Endothelial cell of umbilical vein (primary cell): ENCODE measurements around the gene NINJ2. TPM values are rescaled to one million over a fixed set of nuclear protein-coding genes. Genes with fewer than 3 reads are reported as not detected.

Experiments used
- BruUV-seq: library from RNA; stranded (reverse); fragments of 400-500 nt; replicated peaks from 2 replicates; lab custom pipeline; 2021; lab: Mats Ljungman, UMichigan
- CTCF ChIA-PET: fragments of 300-600, 350-600 bp; sonication (Branson Sonifier 250); formaldehyde crosslinking; loops from one replicate; lab custom pipeline; 2021; ENCODE audit warnings: antibody characterized with exemption, inconsistent platforms; lab: Charles Lee
- POLR2A ChIA-PET: fragments of 300-600, 350-600 bp; sonication (Branson Sonifier 250); formaldehyde crosslinking; loops from one replicate; lab custom pipeline; 2021; ENCODE audit warnings: antibody characterized with exemption, inconsistent platforms; lab: Charles Lee
- DNase-seq: peaks from one replicate; pipeline ENCODE4 v3.0.0-alpha.2; 2011; ENCODE audit warnings: low read depth, low spot score
- FAIRE-seq: peaks from 2 replicates; lab custom pipeline; 2011; peaks lifted over from hg19 to GRCh38; lab: Jason Lieb, UNC
- H2AFZ ChIP-seq: 2 replicates; pipeline ENCODE4 v1.6.0; 2012; ENCODE audit warnings: low read depth, low read length, control low read depth, inconsistent platforms
- H3K27ac ChIP-seq: 2 replicates; pipeline ENCODE4 v1.5.1; 2011; ENCODE audit warnings: low read depth, mild to moderate bottlenecking, control low read depth, low read length, moderate library complexity; ENCODE audit not compliant: insufficient read depth
- H3K27me3 ChIP-seq, 2 experiments: 2 replicates each; pipeline versions ENCODE4 v1.6.0 to v1.6.1; 2011; ENCODE audit warnings: low read length in 2 of 2, mixed read lengths in 1 of 2; ENCODE audit not compliant: control insufficient read depth in 2 of 2, insufficient read depth in 2 of 2
- H3K36me3 ChIP-seq, 2 experiments: 2 replicates in 1 of 2; 3 replicates in 1 of 2; pipeline ENCODE4 v1.5.1; 2011; ENCODE audit warnings: low read length in 2 of 2, mild to moderate bottlenecking in 1 of 2, moderate library complexity in 1 of 2; ENCODE audit not compliant: control insufficient read depth in 2 of 2, insufficient read depth in 2 of 2; ENCODE audit errors: extremely low read depth in 1 of 2
- H3K4me1 ChIP-seq: 3 replicates; pipeline ENCODE4 v1.5.1; 2011; ENCODE audit warnings: mild to moderate bottlenecking, low read length; ENCODE audit not compliant: control insufficient read depth, insufficient read depth; ENCODE audit errors: extremely low read depth
- H3K4me2 ChIP-seq: 2 replicates; pipeline ENCODE4 v1.6.1; 2011; ENCODE audit warnings: low read length, control low read depth, mixed read lengths; ENCODE audit not compliant: insufficient read depth
- H3K4me3 ChIP-seq, 3 experiments: fragments of 200-600 bp in 1 of 3; sonication (generic), shearing (Covaris generic) in 1 of 3; replicated peaks in 1 of 3; 2 replicates each; pipeline ENCODE4 v1.5.1; 2011 to 2016; ENCODE audit warnings: control low read depth in 3 of 3, low read length in 3 of 3, mild to moderate bottlenecking in 2 of 3, inconsistent platforms in 1 of 3, low read depth in 1 of 3, moderate library complexity in 1 of 3; ENCODE audit not compliant: insufficient read depth in 1 of 3
- H3K79me2 ChIP-seq: 2 replicates; pipeline ENCODE4 v1.6.0; 2012; ENCODE audit warnings: low read length, inconsistent platforms; ENCODE audit not compliant: control insufficient read depth, insufficient read depth
- H3K9ac ChIP-seq: replicated peaks from 2 replicates; pipeline ENCODE3; 2011; ENCODE audit warnings: low read length, control low read depth; ENCODE audit not compliant: insufficient read depth; ENCODE audit errors: extremely low read depth
- H3K9me1 ChIP-seq: replicated peaks from 3 replicates; pipeline ENCODE4 v1.6.0; 2011; ENCODE audit warnings: mild to moderate bottlenecking, low read length; ENCODE audit not compliant: control insufficient read depth, insufficient read depth; ENCODE audit errors: extremely low read depth
- H3K9me3 ChIP-seq: replicated peaks from 2 replicates; pipeline ENCODE4 v1.5.1; 2012; ENCODE audit warnings: low read length, inconsistent platforms; ENCODE audit not compliant: control insufficient read depth, insufficient read depth
- H4K20me1 ChIP-seq: replicated peaks from 2 replicates; pipeline ENCODE3; 2011; ENCODE audit warnings: mild to moderate bottlenecking, low read length; ENCODE audit not compliant: control insufficient read depth, insufficient read depth; ENCODE audit errors: extremely low read depth
- EZH2 ChIP-seq: IDR thresholded peaks from 2 replicates; pipeline ENCODE4 v1.6.1; 2012; ENCODE audit warnings: borderline replicate concordance, low read depth, mild to moderate bottlenecking, moderate library complexity, low read length, inconsistent platforms; ENCODE audit not compliant: severe bottlenecking
- FOS ChIP-seq: IDR thresholded peaks from 2 replicates; pipeline ENCODE4 v1.6.1; 2011; ENCODE audit warnings: mild to moderate bottlenecking, low read length, moderate library complexity, borderline replicate concordance; ENCODE audit not compliant: insufficient read depth
- GATA2 ChIP-seq: IDR thresholded peaks from 2 replicates; pipeline ENCODE4 v1.7.0; 2011; ENCODE audit warnings: low read depth, mild to moderate bottlenecking, moderate library complexity, mixed read lengths, low read length; ENCODE audit not compliant: insufficient read length, insufficient read depth
- JUN ChIP-seq: IDR thresholded peaks from 2 replicates; pipeline ENCODE4 v1.6.1; 2011; ENCODE audit warnings: borderline replicate concordance, low read depth; ENCODE audit not compliant: insufficient read length, insufficient read depth
- MYC ChIP-seq: IDR thresholded peaks from one replicate; pipeline ENCODE4 v1.6.1; 2011; ENCODE audit warnings: mild to moderate bottlenecking, low read depth, low read length
- POLR2AphosphoS5 ChIP-seq: IDR thresholded peaks from 2 replicates; pipeline ENCODE4 v1.6.1; 2012; ENCODE audit warnings: low read depth, mild to moderate bottlenecking, control low read depth, low read length, moderate library complexity; ENCODE audit not compliant: insufficient read depth
- dilution Hi-C: fragments of 300-500 bp; cut with MboI; formaldehyde crosslinking; loops from one replicate; pipeline ENCODE4 v1.15.0; 2019; ENCODE audit warnings: low sequenced_read_pairs; ENCODE audit not compliant: extremely low pct_ligation_motif_present
- intact Hi-C: fragments of 100-400 bp; cut with micrococcal nuclease; formaldehyde crosslinking; loops from one replicate; pipeline ENCODE4 v1.10.0; 2022
- polyA plus RNA-seq, 4 experiments: library from polyadenylated mRNA; depleted of rRNA in 3 of 4; stranded (reverse) in 3 of 4; unstranded in 1 of 4; fragments of >200 nt; gene quantifications; 2 replicates each; pipeline versions ENCODE4 v1.2.1 to v1.2.3, GENCODE V29; 2011 to 2012; ENCODE audit warnings: missing spikeins in 1 of 4
- total RNA-seq: library from RNA; stranded (reverse); gene quantifications from 2 replicates; pipeline ENCODE4 v1.2.3, GENCODE V29; 2021
- TF ChIP-seq, protein P1 (sequence below), 2 donors: IDR thresholded peaks; 1 replicate in 1 of 2; 2 replicates in 1 of 2; pipeline ENCODE4 v1.5.1; 2011; ENCODE audit warnings: low read length in 2 of 2, mild to moderate bottlenecking in 2 of 2, moderate library complexity in 2 of 2, control low read depth in 1 of 2, inconsistent platforms in 1 of 2, low read depth in 1 of 2; ENCODE audit not compliant: insufficient read depth in 1 of 2; ENCODE audit errors: extremely low read depth in 1 of 2
- TF ChIP-seq, protein P2 (sequence below): IDR thresholded peaks from 2 replicates; pipeline ENCODE4 v1.6.1; 2011; ENCODE audit not compliant: insufficient read depth, insufficient read length

The NINJ2 gene
- total and polyA plus RNA-seq, 2 donors (not counting 3 experiments of a cell fraction or from before 2014, with no cell fraction given) = 0.75 to 4.4 TPM

DNA sequence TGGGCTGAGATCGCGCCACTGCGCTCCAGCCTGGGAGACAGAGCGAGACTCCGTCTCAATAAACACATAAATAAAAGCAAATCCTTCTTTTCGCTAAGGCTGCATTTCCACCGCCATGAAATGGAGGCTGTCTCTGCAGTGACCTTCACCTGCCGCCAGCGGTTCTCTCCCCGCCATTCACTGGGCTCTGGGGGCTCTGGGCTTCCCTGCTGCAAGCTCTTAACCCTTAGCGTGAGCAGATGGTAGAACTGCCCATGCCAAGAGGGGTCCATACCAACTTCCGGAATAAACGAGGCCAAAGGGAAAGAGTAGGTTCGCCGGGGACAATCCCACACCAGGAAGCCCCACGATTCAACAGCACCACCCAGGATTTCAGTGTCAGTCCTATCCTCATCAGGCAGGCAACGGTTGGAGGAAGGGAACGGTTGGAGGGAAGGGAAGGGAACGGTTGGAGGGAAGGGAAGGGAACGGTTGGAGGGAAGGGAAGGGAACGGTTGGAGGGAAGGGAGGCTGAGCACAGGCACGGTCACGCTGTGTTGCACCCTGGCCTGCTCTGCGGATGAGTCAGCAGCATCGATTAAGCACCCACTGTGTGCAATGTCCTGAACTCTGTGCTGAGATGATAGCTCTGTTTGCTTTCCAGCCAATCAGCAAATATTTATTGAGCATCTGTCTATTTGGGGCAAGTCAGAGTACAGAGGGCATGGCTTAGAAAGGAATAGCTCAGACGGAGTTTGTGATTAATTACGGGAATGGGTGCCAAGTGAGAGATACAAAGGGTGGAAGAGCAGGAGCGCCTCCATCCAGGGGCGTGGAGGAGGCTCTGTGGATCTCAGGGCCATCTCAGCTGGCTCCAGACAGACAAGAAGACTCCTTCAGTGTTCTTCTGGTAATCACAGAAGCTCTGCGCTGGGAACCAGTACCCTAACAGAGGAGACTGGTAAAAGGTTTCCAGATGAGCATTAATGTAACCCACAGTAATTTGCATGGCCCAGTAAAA lies 77.9 kb downstream of the NINJ2 start:
- Histone ChIP-seq H2AFZ (no peak overlapping the region), H3K9me3 (no peaks in the 10 kb centered on the region), H3K27me3 (no peaks in the 10 kb centered on the region), H4K20me1 (no peaks in the 10 kb centered on the region), H3K4me2 (no peak overlapping the region), H3K27ac (no peak overlapping the region), H3K9ac (no peak overlapping the region), H3K36me3 (no peaks in the 10 kb centered on the region), H3K4me3 (no peak overlapping the region), H3K79me2 (no peaks in the 10 kb centered on the region), H3K9me1 (no peaks in the 10 kb centered on the region), H3K4me1 (no peaks in the 10 kb centered on the region)
- ChIA-PET POLR2A (no interaction called here), CTCF (interaction anchor here (1.5 kb wide), 1 partner anchor 166 kb away, joined by 4 read pairs; no protein-coding TSS in a partner anchor)
- TF ChIP-seq, protein P1, sequence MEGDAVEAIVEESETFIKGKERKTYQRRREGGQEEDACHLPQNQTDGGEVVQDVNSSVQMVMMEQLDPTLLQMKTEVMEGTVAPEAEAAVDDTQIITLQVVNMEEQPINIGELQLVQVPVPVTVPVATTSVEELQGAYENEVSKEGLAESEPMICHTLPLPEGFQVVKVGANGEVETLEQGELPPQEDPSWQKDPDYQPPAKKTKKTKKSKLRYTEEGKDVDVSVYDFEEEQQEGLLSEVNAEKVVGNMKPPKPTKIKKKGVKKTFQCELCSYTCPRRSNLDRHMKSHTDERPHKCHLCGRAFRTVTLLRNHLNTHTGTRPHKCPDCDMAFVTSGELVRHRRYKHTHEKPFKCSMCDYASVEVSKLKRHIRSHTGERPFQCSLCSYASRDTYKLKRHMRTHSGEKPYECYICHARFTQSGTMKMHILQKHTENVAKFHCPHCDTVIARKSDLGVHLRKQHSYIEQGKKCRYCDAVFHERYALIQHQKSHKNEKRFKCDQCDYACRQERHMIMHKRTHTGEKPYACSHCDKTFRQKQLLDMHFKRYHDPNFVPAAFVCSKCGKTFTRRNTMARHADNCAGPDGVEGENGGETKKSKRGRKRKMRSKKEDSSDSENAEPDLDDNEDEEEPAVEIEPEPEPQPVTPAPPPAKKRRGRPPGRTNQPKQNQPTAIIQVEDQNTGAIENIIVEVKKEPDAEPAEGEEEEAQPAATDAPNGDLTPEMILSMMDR (IDR thresholded peaks at IDR 0.05; ENCODE audit: extremely low read depth in 1 of 2, insufficient read depth in 1 of 2, low read depth in 1 of 2, low read length in 2 of 2) = no peak
- TF ChIP-seq FOS (no peak), GATA2 (no peak), MYC (no peak), EZH2 (no peak), JUN (no peak), POLR2AphosphoS5 (no peak)
- TF ChIP-seq, protein P2, sequence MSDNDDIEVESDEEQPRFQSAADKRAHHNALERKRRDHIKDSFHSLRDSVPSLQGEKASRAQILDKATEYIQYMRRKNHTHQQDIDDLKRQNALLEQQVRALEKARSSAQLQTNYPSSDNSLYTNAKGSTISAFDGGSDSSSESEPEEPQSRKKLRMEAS = no peak
- FAIRE-seq (no peak), DNase-seq (no peak)
- no TSS peak for BruUV-seq
- intact Hi-C loops = no loop called here
- dilution Hi-C loops = no loop called here
